T-helper 17 cell (primary cell): ENCODE data around the gene CACNG3. TPM values are rescaled to one million over a fixed set of nuclear protein-coding genes. Genes with fewer than 3 reads are reported as not detected.

Experiments used
- ATAC-seq: fragments of 150-1000 bp; cut with Tn5 transposase; 2 replicates; pipeline ENCODE4 v1.10.0; 2021; ENCODE audit warnings: mild to moderate bottlenecking, moderate library complexity
- DNase-seq, 3 donors: peaks; one replicate each; pipeline versions ENCODE4 v3.0.0 to v3.0.0-alpha.2; 2020 to 2021
- H3K9me3 ChIP-seq: one replicate; pipeline ENCODE4 v1.7.0; 2013; ENCODE audit warnings: low read length, mild to moderate bottlenecking; ENCODE audit not compliant: control insufficient read depth, poor library complexity, severe bottlenecking
- H3K27ac Mint-ChIP-seq: one replicate; pipeline ENCODE4 v1.8.0; 2022; ENCODE audit warnings: mild to moderate bottlenecking, moderate library complexity, mixed read lengths
- H3K27me3 Mint-ChIP-seq: one replicate; pipeline ENCODE4 v1.8.0; 2022; ENCODE audit warnings: mixed read lengths
- H3K36me3 Mint-ChIP-seq: one replicate; pipeline ENCODE4 v1.8.0; 2022; ENCODE audit warnings: low read depth, mixed read lengths
- H3K4me1 Mint-ChIP-seq: one replicate; pipeline ENCODE4 v1.8.0; 2022; ENCODE audit warnings: mild to moderate bottlenecking, mixed read lengths
- H3K4me3 Mint-ChIP-seq: one replicate; pipeline ENCODE4 v1.8.0; 2022; ENCODE audit warnings: mild to moderate bottlenecking, moderate library complexity, mixed read lengths
- total RNA-seq, 4 donors: library from RNA in 2 of 4; stranded (reverse) in 2 of 4; gene quantifications; one replicate each; pipeline ENCODE4 v1.2.3 and lab custom pipeline; 2022 to 2026

CACNG3 gene
- total RNA-seq, 2 donors from 2014 or later, result not detected

DNA sequence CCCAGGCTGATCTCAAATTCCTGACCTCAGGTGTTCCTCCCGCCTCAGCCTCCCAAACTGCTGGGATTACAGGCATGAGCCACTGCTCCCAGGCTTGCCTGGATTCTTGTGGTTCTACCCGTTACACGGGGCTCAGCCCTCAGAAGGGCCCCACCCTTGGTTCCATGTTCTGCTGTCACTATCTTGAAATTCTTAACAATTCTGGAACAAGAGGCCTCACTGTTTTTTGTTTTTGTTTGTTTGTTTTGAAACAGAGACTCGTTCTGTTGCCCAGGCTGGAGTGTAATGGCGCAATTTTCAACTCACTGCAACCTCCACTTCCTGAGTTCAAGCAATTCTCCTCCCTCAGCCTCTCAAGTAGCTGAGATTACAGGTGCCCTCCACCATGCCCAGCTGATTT, 96.6 kb downstream of the CACNG3 start:
- no peaks in the 10 kb centered on the region for H3K9me3 ChIP-seq
- DNase-seq (no peak), ATAC-seq (no peak)
- peaks cover 34% of the 10 kb centered on the region for H3K27me3 Mint-ChIP-seq
- peaks cover 2% of the 10 kb centered on the region for H3K36me3 Mint-ChIP-seq
- H3K27ac Mint-ChIP-seq, result no peak overlapping the region
- H3K4me3 Mint-ChIP-seq, result no peak overlapping the region
- no peaks in the 10 kb centered on the region for H3K4me1 Mint-ChIP-seq

DNA sequence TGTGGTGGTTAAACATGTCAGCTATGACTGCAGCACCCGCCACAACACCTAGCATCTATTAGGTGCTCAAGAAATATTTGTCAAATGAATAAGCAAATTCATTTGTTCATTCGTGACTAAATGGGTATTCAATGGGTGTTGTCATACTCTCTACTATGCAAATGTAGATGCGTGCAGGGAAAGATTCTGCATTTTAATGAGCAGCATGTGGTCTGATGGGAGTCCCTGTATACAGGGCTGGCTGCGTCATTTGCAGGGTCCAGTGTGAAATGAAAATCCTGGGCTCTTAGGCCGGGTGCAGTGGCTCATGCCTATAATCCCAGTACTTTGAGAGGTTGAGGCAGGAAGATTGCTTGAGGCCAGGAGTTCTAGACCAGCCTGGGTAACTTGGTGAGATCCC, 97.5 kb downstream of the CACNG3 start:
- ATAC-seq (no peak), DNase-seq (no peak)
- Mint-ChIP-seq H3K4me3 (no peak overlapping the region), H3K36me3 (peaks cover 2% of the 10 kb centered on the region), H3K4me1 (no peaks in the 10 kb centered on the region), H3K27ac (no peak overlapping the region), H3K27me3 (peaks cover 34% of the 10 kb centered on the region)
- H3K9me3 ChIP-seq, result no peaks in the 10 kb centered on the region

DNA sequence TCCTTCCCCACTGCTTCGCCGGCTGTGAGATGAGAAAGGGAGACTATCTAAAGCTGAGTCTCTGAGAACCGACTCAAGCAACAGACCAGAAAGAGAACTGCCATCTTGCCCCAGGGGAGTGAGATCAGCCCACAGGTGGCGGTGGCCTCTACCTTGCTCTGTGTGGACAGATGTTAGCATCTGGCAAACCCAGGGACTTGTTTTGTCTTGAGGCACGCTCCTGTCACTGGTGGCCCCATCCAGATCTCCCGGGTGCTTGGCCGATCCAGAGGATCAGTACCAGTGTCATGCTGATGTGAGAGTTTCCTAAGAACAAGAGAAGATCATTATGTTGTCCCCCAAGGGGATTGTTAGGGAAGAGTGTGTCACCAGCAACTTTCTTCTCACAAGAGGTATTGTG, 101.4 kb downstream of the CACNG3 start:
- no peak overlapping the region for H3K27ac Mint-ChIP-seq
- no peak for ATAC-seq
- no peak for DNase-seq
- H3K4me3 Mint-ChIP-seq, result no peak overlapping the region
- H3K4me1 Mint-ChIP-seq, result no peaks in the 10 kb centered on the region
- H3K9me3 ChIP-seq, result no peaks in the 10 kb centered on the region
- no peaks in the 10 kb centered on the region for H3K36me3 Mint-ChIP-seq
- peaks cover 24% of the 10 kb centered on the region for H3K27me3 Mint-ChIP-seq

DNA sequence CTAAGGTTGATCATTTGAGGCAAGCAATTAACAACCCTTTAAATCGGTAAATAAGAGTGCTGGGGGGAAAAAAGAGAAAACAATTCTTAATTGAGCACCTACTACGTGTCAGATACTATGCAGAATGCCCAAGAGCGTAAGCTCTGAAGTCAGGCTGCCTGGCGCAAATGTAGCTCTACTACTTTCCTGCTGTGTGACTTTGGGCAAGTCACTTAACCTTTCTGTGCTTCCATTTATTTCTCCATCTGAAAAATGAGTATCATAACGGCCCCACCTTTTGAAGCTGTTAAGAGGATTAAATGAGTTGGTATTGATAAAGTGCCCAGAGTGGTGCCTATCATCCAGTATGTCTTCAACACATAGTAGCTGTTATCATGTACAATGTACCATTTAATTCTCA, 102.0 kb downstream of the CACNG3 start:
- ATAC-seq (no peak), DNase-seq (no peak)
- H3K4me3 Mint-ChIP-seq, result no peak overlapping the region
- no peaks in the 10 kb centered on the region for H3K36me3 Mint-ChIP-seq
- H3K27me3 Mint-ChIP-seq, result peaks cover 30% of the 10 kb centered on the region
- no peaks in the 10 kb centered on the region for H3K4me1 Mint-ChIP-seq
- H3K9me3 ChIP-seq, result no peaks in the 10 kb centered on the region
- no peak overlapping the region for H3K27ac Mint-ChIP-seq

DNA sequence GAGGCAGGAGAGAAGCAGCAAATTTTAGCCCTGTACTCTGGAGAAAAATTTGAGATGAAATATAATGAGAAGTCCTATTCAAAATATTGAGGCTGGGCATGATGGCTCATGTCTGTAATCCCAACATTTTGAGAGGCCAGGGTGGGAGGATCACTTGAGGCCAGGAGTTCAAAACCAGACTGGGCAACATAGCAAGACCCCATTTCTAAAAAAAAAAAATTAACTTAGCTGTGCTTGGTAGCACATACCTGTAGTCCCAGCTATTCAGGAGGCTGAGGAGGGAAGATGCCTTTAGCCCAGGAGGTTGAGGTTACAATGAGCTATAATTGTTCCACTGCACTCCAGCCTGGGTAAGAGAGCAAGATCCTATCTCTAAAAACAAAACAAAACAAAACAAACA, 103.4 kb downstream of the CACNG3 start:
- Mint-ChIP-seq H3K27ac (no peak overlapping the region), H3K36me3 (no peaks in the 10 kb centered on the region), H3K27me3 (peaks cover 29% of the 10 kb centered on the region), H3K4me1 (no peaks in the 10 kb centered on the region), H3K4me3 (no peak overlapping the region)
- DNase-seq (no peak), ATAC-seq (no peak)
- H3K9me3 ChIP-seq, result no peaks in the 10 kb centered on the region

DNA sequence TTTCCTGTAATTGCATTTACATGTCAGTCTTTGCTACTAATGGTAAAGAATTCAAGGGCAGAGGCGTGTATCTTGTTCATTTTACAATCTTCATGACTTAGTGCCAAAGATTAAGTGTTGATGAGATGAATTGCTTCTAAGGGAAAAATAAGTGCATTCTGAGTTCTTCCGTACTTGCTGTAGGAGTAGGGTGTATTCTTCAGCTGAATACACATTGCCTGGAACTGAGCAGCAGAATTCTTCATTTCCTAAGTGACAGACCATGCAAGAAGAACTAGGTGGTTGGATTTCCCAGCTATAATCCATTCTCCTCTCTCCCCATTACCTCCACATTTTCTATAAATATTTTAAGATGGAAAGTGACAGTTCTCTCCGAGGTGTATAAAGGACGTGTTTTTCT, 104.8 kb downstream of the CACNG3 start:
- no peaks in the 10 kb centered on the region for H3K9me3 ChIP-seq
- Mint-ChIP-seq H3K36me3 (no peaks in the 10 kb centered on the region), H3K27ac (no peak overlapping the region), H3K27me3 (peaks cover 37% of the 10 kb centered on the region), H3K4me3 (no peak overlapping the region), H3K4me1 (no peaks in the 10 kb centered on the region)
- DNase-seq, result no peak
- no peak for ATAC-seq

DNA sequence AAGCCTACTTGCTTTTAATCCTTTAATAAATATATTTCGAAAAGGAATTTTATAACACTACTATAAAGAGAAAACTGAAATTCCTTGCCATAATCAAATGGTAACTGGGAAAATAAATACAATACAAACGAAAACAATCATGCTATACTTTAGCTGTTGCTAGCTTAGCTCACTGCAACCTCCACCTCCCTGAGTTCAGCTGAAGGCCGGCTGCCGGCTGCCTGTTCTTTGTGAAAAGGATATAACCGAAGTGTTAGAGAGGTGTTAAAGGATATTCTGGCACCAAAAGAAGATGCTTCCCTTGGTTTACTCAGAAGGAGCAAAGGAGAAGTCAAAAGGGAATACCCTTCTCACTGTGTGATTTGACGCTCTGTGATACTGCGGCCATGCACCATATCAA, 108.5 kb downstream of the CACNG3 start:
- DNase-seq (no peak), ATAC-seq (no peak)
- Mint-ChIP-seq H3K27me3 (peaks cover 44% of the 10 kb centered on the region), H3K4me1 (no peaks in the 10 kb centered on the region), H3K4me3 (no peak overlapping the region), H3K27ac (no peak overlapping the region), H3K36me3 (no peaks in the 10 kb centered on the region)
- H3K9me3 ChIP-seq, result no peaks in the 10 kb centered on the region

DNA sequence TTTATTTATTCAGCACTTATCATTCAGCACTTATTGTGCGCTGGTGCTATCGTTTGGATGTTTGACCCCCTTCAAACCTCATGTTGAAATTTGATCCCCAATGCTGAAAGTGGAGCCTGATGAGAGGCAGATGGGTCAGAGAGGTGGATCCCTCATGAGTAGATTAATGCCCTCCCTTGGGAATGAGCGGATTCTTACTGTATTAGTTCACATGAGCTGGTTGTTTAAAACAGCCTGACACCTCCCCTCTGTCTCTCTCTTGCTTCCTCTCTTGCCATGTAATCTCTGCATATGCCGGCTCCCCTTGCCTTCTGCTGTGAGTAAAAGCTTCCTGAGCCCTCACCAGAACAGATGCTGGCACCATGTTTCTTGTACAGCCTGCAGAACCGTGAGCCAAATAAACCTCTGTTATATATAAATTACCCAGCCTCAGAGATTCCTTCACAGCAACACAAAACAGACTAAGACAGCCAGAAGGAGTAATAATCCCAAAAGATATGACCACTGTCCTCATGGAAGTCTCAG, 111.1 kb downstream of the CACNG3 start:
- Mint-ChIP-seq H3K36me3 (no peaks in the 10 kb centered on the region), H3K4me3 (no peak overlapping the region), H3K27me3 (peaks cover 34% of the 10 kb centered on the region), H3K4me1 (no peaks in the 10 kb centered on the region), H3K27ac (no peak overlapping the region)
- ATAC-seq, result no peak
- DNase-seq, result no peak
- H3K9me3 ChIP-seq, result no peaks in the 10 kb centered on the region

DNA sequence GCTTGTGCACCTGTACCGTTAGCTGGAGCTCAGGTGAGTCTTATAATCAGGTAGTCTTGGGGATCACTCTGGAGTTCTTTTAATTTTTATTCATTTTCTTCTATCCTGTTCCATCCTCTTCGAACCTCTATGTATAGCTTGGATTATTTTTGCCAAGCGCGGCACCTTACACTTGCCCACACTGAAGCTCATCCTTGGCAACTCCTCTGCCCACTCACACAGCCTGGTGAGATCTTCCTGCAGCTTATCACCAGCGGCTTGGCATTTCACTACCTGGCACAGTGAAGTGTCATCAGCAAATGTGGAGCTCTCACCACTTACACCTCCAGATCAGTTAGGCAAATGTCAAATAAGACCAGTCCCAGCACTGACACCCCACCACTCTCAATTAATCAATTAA, 116.7 kb downstream of the CACNG3 start:
- DNase-seq (no peak), ATAC-seq (no peak)
- H3K9me3 ChIP-seq, result no peaks in the 10 kb centered on the region
- H3K27ac Mint-ChIP-seq, result no peak overlapping the region
- peaks cover 3% of the 10 kb centered on the region for H3K36me3 Mint-ChIP-seq
- H3K4me3 Mint-ChIP-seq, result no peak overlapping the region
- peaks cover 5% of the 10 kb centered on the region for H3K27me3 Mint-ChIP-seq
- H3K4me1 Mint-ChIP-seq, result no peaks in the 10 kb centered on the region

DNA sequence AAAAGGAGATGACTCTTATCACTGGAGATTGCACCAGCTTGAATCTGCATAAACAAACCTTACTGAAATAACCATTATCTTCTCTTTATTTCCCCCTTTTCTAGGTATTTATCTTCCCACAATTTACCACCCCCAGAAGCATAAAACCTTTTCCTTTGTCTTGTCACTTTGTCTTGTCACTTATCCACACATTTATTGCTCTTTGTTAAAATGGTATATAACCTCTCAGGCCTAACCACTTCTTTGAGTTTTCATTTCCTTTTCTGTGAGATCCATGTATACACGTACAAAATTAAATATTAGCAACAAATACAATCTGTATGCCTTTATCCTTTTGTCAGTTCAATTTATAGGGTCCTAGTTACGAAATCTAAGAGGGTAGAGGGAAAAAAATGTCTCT, 122.9 kb downstream of the CACNG3 start:
- ATAC-seq (no peak), DNase-seq (no peak)
- peaks cover 7% of the 10 kb centered on the region for H3K27me3 Mint-ChIP-seq
- no peak overlapping the region for H3K4me3 Mint-ChIP-seq
- H3K9me3 ChIP-seq, result peaks cover 3% of the 10 kb centered on the region
- H3K27ac Mint-ChIP-seq, result no peak overlapping the region
- H3K4me1 Mint-ChIP-seq, result no peaks in the 10 kb centered on the region
- peaks cover 4% of the 10 kb centered on the region for H3K36me3 Mint-ChIP-seq

DNA sequence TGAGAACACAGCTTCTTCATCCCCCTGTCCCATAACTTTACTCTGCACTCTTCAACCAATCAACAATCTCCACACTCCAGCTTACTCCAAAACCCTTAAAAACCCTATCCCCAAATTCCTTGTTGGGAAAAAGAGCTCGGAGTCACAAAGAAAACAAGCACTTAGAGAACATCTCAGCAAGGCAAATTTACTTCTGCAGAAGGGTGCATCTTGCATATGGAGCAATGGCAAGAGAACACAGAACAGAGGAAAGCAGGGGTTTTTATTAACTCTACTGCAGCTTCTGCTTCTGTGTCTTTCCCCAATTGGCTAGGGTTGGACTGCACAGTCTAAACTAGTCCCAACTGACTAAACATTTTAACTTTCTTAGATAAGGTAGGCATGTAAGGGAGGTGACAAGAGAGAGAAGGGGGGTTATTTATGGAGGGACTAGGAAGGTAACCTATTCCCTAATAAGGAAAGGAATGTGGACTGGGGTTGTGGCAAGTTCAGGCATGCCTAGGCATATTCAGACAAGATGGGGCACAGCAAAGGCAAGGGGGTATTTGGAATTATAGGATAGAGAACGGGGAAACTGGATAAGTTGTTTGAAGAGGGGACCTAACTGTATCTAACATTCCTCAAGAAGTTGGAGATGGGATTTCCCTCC, 125.5 kb downstream of the CACNG3 start:
- no peak overlapping the region for H3K27ac Mint-ChIP-seq
- H3K4me3 Mint-ChIP-seq, result no peak overlapping the region
- DNase-seq, result no peak
- no peaks in the 10 kb centered on the region for H3K4me1 Mint-ChIP-seq
- H3K27me3 Mint-ChIP-seq, result peaks cover 12% of the 10 kb centered on the region
- no peak for ATAC-seq
- peaks cover 3% of the 10 kb centered on the region for H3K9me3 ChIP-seq
- peaks cover 2% of the 10 kb centered on the region for H3K36me3 Mint-ChIP-seq

DNA sequence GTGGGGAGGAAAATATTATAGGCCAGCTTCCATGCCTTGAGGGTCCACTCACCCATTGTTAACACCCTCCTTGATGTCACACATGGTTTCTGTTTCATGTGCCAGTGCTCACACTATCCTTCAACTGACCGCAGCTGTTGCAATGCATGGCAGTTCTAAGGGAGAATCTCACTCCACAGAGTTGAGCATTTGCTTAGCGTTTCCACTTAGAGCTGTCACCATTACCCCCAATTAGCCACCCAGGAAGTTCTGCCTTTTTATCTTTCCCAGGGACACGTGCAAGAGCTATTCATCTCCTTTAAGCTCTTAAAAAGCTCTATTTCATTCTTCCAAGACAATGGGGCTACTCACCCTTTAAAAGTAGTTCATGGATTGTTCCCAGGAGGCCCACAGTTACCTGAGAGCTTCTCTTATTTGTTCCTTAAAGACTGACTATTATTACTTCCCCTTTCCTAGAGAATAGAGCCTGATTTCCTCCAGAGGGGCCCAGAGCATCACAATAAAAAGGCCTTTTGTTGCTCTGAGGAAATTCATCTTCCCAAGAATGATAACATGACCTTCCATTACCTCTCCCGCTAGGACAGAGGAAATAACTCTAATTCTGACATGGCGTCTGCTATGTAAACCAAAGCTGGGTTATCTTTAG, 126.8 kb downstream of the CACNG3 start:
- H3K9me3 ChIP-seq, result peaks cover 3% of the 10 kb centered on the region
- Mint-ChIP-seq H3K27me3 (peaks cover 17% of the 10 kb centered on the region), H3K4me1 (no peaks in the 10 kb centered on the region), H3K4me3 (no peak overlapping the region), H3K36me3 (peaks cover 2% of the 10 kb centered on the region), H3K27ac (no peak overlapping the region)
- ATAC-seq (no peak), DNase-seq (no peak)

DNA sequence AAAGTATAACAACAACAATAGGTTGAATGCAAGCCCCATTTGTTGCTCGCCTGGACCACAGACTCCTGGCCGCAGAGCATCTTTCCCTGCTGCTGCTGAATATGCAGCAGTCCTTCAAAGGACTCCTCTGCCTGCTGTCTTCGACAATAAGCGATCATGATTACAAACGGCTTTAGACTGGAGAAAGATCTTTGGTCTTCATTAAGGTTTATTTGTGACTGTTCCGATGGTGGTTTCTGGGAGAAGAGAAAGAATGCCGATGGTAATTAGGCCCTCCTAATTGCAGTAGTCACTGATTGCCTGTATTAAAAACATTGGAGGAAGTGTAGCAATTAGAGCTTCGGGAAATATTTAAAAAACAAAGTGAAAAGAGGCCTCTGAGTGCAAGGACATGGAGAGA, 138.2 kb downstream of the CACNG3 start:
- ATAC-seq (no peak), DNase-seq (no peak)
- no peak overlapping the region for H3K4me3 Mint-ChIP-seq
- H3K4me1 Mint-ChIP-seq, result no peaks in the 10 kb centered on the region
- no peak overlapping the region for H3K27ac Mint-ChIP-seq
- H3K36me3 Mint-ChIP-seq, result peaks cover 2% of the 10 kb centered on the region
- H3K9me3 ChIP-seq, result no peaks in the 10 kb centered on the region
- H3K27me3 Mint-ChIP-seq, result peaks cover 43% of the 10 kb centered on the region
